HCT116 (cell line): ENCODE measurements around the gene PHPT1. TPM values are rescaled to one million over a fixed set of nuclear protein-coding genes. Genes with fewer than 3 reads are reported as not detected.

Experiments used
- ATAC-seq: fragments of 200-7000 bp; cut with Tn5 transposase; 2 replicates; pipeline ENCODE4 v1.9.1; 2020; ENCODE audit warnings: mild to moderate bottlenecking, moderate library complexity
- BruUV-seq: library from RNA; stranded (reverse); fragments of 400-500 nt; replicated peaks from 2 replicates; lab custom pipeline; 2021; lab: Mats Ljungman, UMichigan
- CTCF ChIA-PET: fragments of 300-600 bp; sonication (Branson Sonifier 250); formaldehyde crosslinking; loops from one replicate; lab custom pipeline; 2021; ENCODE audit warnings: antibody characterized with exemption; lab: Charles Lee
- POLR2A ChIA-PET: fragments of 300-600, 350-600 bp; sonication (Branson Sonifier 250); formaldehyde crosslinking; loops from one replicate; lab custom pipeline; 2021; ENCODE audit warnings: antibody characterized with exemption; lab: Charles Lee
- RAD21 ChIA-PET, 2 experiments: fragments of 300-600 bp; sonication (Branson Sonifier 250); formaldehyde crosslinking; loops; one replicate each; lab custom pipeline; 2023; ENCODE audit warnings: low total read pairs in 2 of 2; ENCODE audit not compliant: uncharacterized antibody in 2 of 2, unreplicated experiment in 2 of 2, low non-redundant PET in 1 of 2; lab: Charles Lee
- DNase-seq: peaks from one replicate; pipeline ENCODE4 v3.0.0-alpha.2; 2010; ENCODE audit warnings: low read depth, low spot score
- H2AFZ ChIP-seq: fragments of 200-600 bp; shearing (Covaris generic), sonication (generic); 2 replicates; pipeline ENCODE4 v1.6.1; 2017; ENCODE audit warnings: low read depth, mixed run types, mixed read lengths, antibody characterized with exemption, low read length; ENCODE audit not compliant: poor library complexity, severe bottlenecking
- H3K27ac ChIP-seq: 2 replicates; pipeline ENCODE4 v1.5.1; 2012; ENCODE audit warnings: low read depth, low read length
- H3K27me3 ChIP-seq: fragments of 200-600 bp; sonication (generic); 2 replicates; pipeline ENCODE4 v1.6.1; 2016; ENCODE audit warnings: mixed run types, low read length, mixed read lengths; ENCODE audit not compliant: insufficient read depth
- H3K36me3 ChIP-seq, 2 experiments: fragments of 200-500 bp in 1 of 2; fragments of 200-600 bp in 1 of 2; sonication (Bioruptor generic) in 1 of 2; sonication (generic) in 1 of 2; 2 replicates each; pipeline versions ENCODE4 v1.5.1 to v1.6.1; 2014 to 2016; ENCODE audit warnings: low read length in 2 of 2, inconsistent platforms in 1 of 2, mixed read lengths in 1 of 2, mixed run types in 1 of 2; ENCODE audit not compliant: insufficient read depth in 2 of 2, control insufficient read depth in 1 of 2
- H3K4me1 ChIP-seq, 2 experiments: fragments of 200-600 bp in 1 of 2; sonication (generic) in 1 of 2; 2 replicates each; pipeline versions ENCODE4 v1.5.1 to v1.6.1; 2012 to 2017; ENCODE audit warnings: low read length in 2 of 2, inconsistent platforms in 1 of 2, mild to moderate bottlenecking in 1 of 2, mixed read lengths in 1 of 2, mixed run types in 1 of 2, moderate library complexity in 1 of 2; ENCODE audit not compliant: insufficient read depth in 2 of 2, control insufficient read depth in 1 of 2
- H3K4me2 ChIP-seq: fragments of 200-600 bp; sonication (generic); 2 replicates; pipeline ENCODE4 v1.6.1; 2017; ENCODE audit warnings: mixed run types, low read length, mixed read lengths
- H3K4me3 ChIP-seq, 2 experiments: fragments of 200-600 bp in 1 of 2; sonication (generic) in 1 of 2; replicated peaks in 1 of 2; 2 replicates each; pipeline ENCODE4 v1.5.1; 2011 to 2016; ENCODE audit warnings: low read length in 2 of 2, control low read depth in 1 of 2, low read depth in 1 of 2, mild to moderate bottlenecking in 1 of 2, mixed read lengths in 1 of 2, mixed run types in 1 of 2
- H3K79me2 ChIP-seq: fragments of 200-600 bp; sonication (generic); 2 replicates; pipeline ENCODE4 v1.6.1; 2017; ENCODE audit warnings: mild to moderate bottlenecking, mixed run types, low read length, moderate library complexity, mixed read lengths; ENCODE audit not compliant: insufficient read depth
- H3K9ac ChIP-seq: fragments of 200-600 bp; sonication (generic); 2 replicates; pipeline ENCODE4 v1.6.1; 2016; ENCODE audit warnings: low read length, mixed read lengths
- H3K9me2 ChIP-seq: fragments of 200-600 bp; sonication (generic), shearing (Covaris generic); 2 replicates; pipeline ENCODE4 v1.6.1; 2017; ENCODE audit warnings: mixed run types, mild to moderate bottlenecking, moderate library complexity; ENCODE audit not compliant: insufficient read depth
- H3K9me3 ChIP-seq, 2 experiments: fragments of 200-500 bp in 1 of 2; fragments of 200-600 bp in 1 of 2; sonication (Bioruptor generic) in 1 of 2; sonication (generic) in 1 of 2; 2 replicates each; pipeline ENCODE4 v1.6.1; 2014 to 2017; ENCODE audit warnings: low read length in 2 of 2, mixed read lengths in 2 of 2, inconsistent platforms in 1 of 2, low read depth in 1 of 2, mild to moderate bottlenecking in 1 of 2, mixed run types in 1 of 2, moderate library complexity in 1 of 2; ENCODE audit not compliant: control insufficient read depth in 1 of 2, insufficient read depth in 1 of 2
- H4K20me1 ChIP-seq: fragments of 200-600 bp; sonication (generic), shearing (Covaris generic); 2 replicates; pipeline ENCODE4 v1.6.1; 2017; ENCODE audit warnings: mixed run types, mild to moderate bottlenecking, moderate library complexity; ENCODE audit not compliant: insufficient read depth
- CBX3 ChIP-seq: IDR thresholded peaks from 2 replicates; pipeline ENCODE4 v1.6.1; 2012; ENCODE audit warnings: low read depth
- EGR1 ChIP-seq: IDR thresholded peaks from 2 replicates; pipeline ENCODE4 v1.6.1; 2012; ENCODE audit warnings: low read depth
- EZH2 ChIP-seq: fragments of 200-600 bp; sonication (generic); IDR thresholded peaks from 2 replicates; pipeline ENCODE4 v1.6.1; 2017; ENCODE audit warnings: antibody characterized with exemption, mixed run types
- JUND ChIP-seq: IDR thresholded peaks from 2 replicates; pipeline ENCODE4 v1.6.1; 2012
- POLR2A ChIP-seq: IDR thresholded peaks from 2 replicates; pipeline ENCODE4 v1.7.0; 2011; ENCODE audit warnings: borderline replicate concordance; ENCODE audit not compliant: insufficient read depth, insufficient read length; ENCODE audit errors: extremely low read depth
- POLR2AphosphoS5 ChIP-seq: IDR thresholded peaks from 2 replicates; pipeline ENCODE4 v1.6.1; 2011; ENCODE audit warnings: mild to moderate bottlenecking, low read depth, low read length, moderate library complexity
- RAD21 ChIP-seq: IDR thresholded peaks from 2 replicates; pipeline ENCODE4 v1.6.1; 2012; ENCODE audit warnings: low read depth, mild to moderate bottlenecking
- SIN3A ChIP-seq: IDR thresholded peaks from 2 replicates; pipeline ENCODE4 v1.6.1; 2012; ENCODE audit warnings: low read depth
- SP1 ChIP-seq: IDR thresholded peaks from 2 replicates; pipeline ENCODE4 v1.6.1; 2012; ENCODE audit warnings: low read depth
- SRF ChIP-seq: IDR thresholded peaks from 2 replicates; pipeline ENCODE4 v1.6.1; 2012; ENCODE audit warnings: low read depth
- ZNF274 ChIP-seq: fragments of 200-500 bp; sonication (Bioruptor generic); IDR thresholded peaks from 2 replicates; pipeline ENCODE4 v1.6.1; 2014; ENCODE audit warnings: mild to moderate bottlenecking, low read depth, low read length, inconsistent platforms
- intact Hi-C: fragments of 100-400 bp; cut with micrococcal nuclease; formaldehyde crosslinking; loops from 2 replicates; pipeline ENCODE4 v1.10.0; 2022
- total RNA-seq: library from RNA; stranded (reverse); gene quantifications from one replicate; pipeline ENCODE4 v1.2.1, GENCODE V29; 2021; ENCODE audit not compliant: unreplicated experiment
- TF ChIP-seq, protein P1 (sequence below): IDR thresholded peaks from 2 replicates; pipeline ENCODE4 v1.6.1; 2012
- TF ChIP-seq, protein P2 (sequence below): IDR thresholded peaks from 2 replicates; pipeline ENCODE4 v1.6.1; 2012
- TF ChIP-seq, protein P3 (sequence below): IDR thresholded peaks from 2 replicates; pipeline ENCODE4 v1.6.1; 2011; ENCODE audit warnings: mild to moderate bottlenecking, low read length, moderate library complexity; ENCODE audit not compliant: insufficient replicate concordance; ENCODE audit errors: extremely low read depth
- TF ChIP-seq, protein P4 (sequence below), 3 experiments: fragments of 200-600 bp in 1 of 3; sonication (generic) in 1 of 3; IDR thresholded peaks in 2 of 3; conservative IDR thresholded peaks in 1 of 3; 2 replicates each; pipeline ENCODE4 v1.5.1; 2012 to 2017; ENCODE audit warnings: low read depth in 2 of 3, low read length in 2 of 3, antibody characterized with exemption in 1 of 3, borderline replicate concordance in 1 of 3, control low read depth in 1 of 3, mild to moderate bottlenecking in 1 of 3, mixed read lengths in 1 of 3, mixed run types in 1 of 3, moderate library complexity in 1 of 3; ENCODE audit not compliant: insufficient read depth in 1 of 3

PHPT1 gene
- total RNA-seq, 1 experiment from 2014 or later: 148 TPM

DNA sequence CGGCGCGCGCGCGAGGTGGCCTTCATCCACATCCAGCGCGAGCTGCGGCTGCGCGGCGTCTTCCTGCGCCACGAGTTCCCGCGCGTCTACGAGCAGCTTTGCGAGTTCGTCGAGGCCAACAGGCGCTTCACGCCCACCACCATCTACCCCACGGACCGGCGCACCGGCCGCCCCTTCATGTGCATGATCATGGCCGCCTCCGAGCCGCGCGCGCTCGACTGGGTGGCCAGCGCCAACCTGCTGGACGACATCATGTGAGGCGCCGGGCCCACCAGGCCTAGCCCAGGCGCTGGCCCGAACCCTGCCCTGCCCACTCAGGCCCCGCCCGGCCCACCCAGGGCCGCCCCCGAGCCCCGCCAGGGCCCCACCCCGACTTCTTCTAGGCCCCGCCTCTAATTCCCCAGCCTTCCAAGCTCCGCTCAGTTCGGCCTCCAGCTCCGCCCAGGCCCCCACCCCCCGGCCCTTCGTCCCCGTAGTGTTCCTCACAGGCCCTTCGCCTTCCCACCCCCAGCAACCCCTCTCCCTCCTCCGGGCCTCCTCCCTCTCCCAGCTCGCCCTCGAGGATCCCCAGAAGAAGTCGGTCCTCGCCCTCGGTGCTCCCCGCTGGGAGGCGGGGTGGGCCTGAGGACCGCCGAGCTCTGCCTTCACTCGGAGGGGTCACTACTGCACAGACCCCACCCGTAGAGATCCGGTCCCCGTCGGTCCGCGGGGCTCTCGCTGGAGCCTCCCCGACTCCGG is 2.0 kb upstream of the PHPT1 start:
- CTCF ChIA-PET: interaction anchor here (1.0 to 2.2 kb wide), 4 partner anchors 39 to 188 kb away, joined by 3 to 9 read pairs (median 4); partner anchors contain the start of gene TRAF2
- TF ChIP-seq JUND (no peak), POLR2AphosphoS5 (no peak), RAD21 (no peak), CBX3 (no peak), EGR1 (no peak), ZNF274 (no peak), SIN3A (no peak), POLR2A (no peak), EZH2 (no peak), SRF (no peak), SP1 (no peak)
- TF ChIP-seq, protein P1, sequence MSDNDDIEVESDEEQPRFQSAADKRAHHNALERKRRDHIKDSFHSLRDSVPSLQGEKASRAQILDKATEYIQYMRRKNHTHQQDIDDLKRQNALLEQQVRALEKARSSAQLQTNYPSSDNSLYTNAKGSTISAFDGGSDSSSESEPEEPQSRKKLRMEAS: no peak
- TF ChIP-seq, protein P2, sequence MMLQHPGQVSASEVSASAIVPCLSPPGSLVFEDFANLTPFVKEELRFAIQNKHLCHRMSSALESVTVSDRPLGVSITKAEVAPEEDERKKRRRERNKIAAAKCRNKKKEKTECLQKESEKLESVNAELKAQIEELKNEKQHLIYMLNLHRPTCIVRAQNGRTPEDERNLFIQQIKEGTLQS: no peak
- TF ChIP-seq, protein P3, sequence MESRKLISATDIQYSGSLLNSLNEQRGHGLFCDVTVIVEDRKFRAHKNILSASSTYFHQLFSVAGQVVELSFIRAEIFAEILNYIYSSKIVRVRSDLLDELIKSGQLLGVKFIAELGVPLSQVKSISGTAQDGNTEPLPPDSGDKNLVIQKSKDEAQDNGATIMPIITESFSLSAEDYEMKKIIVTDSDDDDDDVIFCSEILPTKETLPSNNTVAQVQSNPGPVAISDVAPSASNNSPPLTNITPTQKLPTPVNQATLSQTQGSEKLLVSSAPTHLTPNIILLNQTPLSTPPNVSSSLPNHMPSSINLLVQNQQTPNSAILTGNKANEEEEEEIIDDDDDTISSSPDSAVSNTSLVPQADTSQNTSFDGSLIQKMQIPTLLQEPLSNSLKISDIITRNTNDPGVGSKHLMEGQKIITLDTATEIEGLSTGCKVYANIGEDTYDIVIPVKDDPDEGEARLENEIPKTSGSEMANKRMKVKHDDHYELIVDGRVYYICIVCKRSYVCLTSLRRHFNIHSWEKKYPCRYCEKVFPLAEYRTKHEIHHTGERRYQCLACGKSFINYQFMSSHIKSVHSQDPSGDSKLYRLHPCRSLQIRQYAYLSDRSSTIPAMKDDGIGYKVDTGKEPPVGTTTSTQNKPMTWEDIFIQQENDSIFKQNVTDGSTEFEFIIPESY: no peak
- TF ChIP-seq, protein P4, sequence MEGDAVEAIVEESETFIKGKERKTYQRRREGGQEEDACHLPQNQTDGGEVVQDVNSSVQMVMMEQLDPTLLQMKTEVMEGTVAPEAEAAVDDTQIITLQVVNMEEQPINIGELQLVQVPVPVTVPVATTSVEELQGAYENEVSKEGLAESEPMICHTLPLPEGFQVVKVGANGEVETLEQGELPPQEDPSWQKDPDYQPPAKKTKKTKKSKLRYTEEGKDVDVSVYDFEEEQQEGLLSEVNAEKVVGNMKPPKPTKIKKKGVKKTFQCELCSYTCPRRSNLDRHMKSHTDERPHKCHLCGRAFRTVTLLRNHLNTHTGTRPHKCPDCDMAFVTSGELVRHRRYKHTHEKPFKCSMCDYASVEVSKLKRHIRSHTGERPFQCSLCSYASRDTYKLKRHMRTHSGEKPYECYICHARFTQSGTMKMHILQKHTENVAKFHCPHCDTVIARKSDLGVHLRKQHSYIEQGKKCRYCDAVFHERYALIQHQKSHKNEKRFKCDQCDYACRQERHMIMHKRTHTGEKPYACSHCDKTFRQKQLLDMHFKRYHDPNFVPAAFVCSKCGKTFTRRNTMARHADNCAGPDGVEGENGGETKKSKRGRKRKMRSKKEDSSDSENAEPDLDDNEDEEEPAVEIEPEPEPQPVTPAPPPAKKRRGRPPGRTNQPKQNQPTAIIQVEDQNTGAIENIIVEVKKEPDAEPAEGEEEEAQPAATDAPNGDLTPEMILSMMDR (IDR thresholded peaks at IDR 0.05 in 2 of 3, conservative IDR thresholded peaks at IDR 0.05 in 1 of 3; ENCODE audit: borderline replicate concordance in 1 of 3, insufficient read depth in 1 of 3, low read depth in 2 of 3, low read length in 2 of 3): no peak
- intact Hi-C loops: loop anchor here (5.0 to 10.0 kb wide), 2 partner anchors 98 to 180 kb away; partner anchors contain the start of genes ABCA2, C8G and FBXW5

More for the DNA sequence above, 2.0 kb upstream of the PHPT1 start:
- RAD21 ChIA-PET: interaction anchor here in 1 of 2 experiments (0.6 to 1.0 kb wide), 2 partner anchors 154 to 188 kb away, joined by 3 read pairs; no protein-coding TSS in a partner anchor
- H3K4me3 ChIP-seq: peak overlapping the region; percentile 85 to 99
- ATAC-seq: peak; percentile 49
- peak overlapping the region; percentile 96 for H3K9ac ChIP-seq
- BruUV-seq: no TSS peak
- H3K27ac ChIP-seq: peak overlapping the region; percentile 88
- H3K4me1 ChIP-seq: peaks cover 11 to 29% of the 10 kb centered on the region in 2 experiments
- peaks cover 16% of the 10 kb centered on the region; the same call in 1 of the 2 replicates for H3K79me2 ChIP-seq
- peak; percentile 63 for DNase-seq
- no peaks in the 10 kb centered on the region for H3K9me2 ChIP-seq
- POLR2A ChIA-PET: interaction anchor here (0.6 to 0.9 kb wide), 2 partner anchors 19 to 25 kb away, joined by 3 to 4 read pairs; partner anchors contain the start of gene EDF1
- H2AFZ ChIP-seq: no peak overlapping the region
- H3K4me2 ChIP-seq: peak overlapping the region; percentile 98
- peaks cover 0 to 14% of the 10 kb centered on the region in 2 experiments; a peak in 1 of 4 replicates for H3K36me3 ChIP-seq
- no peaks in the 10 kb centered on the region for H4K20me1 ChIP-seq
- no peaks in the 10 kb centered on the region for H3K9me3 ChIP-seq
- no peaks in the 10 kb centered on the region for H3K27me3 ChIP-seq
